Measurements from ENCODE around the gene CCT5.

- TF ChIP-seq CTCF (optimal IDR thresholded peaks at IDR 0.05 in 1 of 3, IDR thresholded peaks at IDR 0.05 in 1 of 3, conservative IDR thresholded peaks at IDR 0.05 in 1 of 3; ENCODE audit: extremely low read depth in 1 of 3, insufficient read depth in 2 of 3, low read length in 3 of 3), result no peak
- TF ChIP-seq EZH2 (IDR thresholded peaks at IDR 0.05; ENCODE audit: low read length), result no peak
These were observed 1.5 kb upstream of the CCT5 start for GRCh38 chr5:10248378-10249260.

Data from keratinocyte (primary cell).